GM12864 (cell line): ENCODE measurements around the gene NAALADL1.

Experiments used
- DNase-seq: peaks from one replicate; pipeline ENCODE4 v3.0.0-alpha.2; 2011; ENCODE audit warnings: low read depth
- H3K4me3 ChIP-seq: 2 replicates; pipeline ENCODE4 v1.5.1; 2011; ENCODE audit warnings: mild to moderate bottlenecking, low read depth, low read length, control low read depth
- TF ChIP-seq, protein P1 (sequence below): IDR thresholded peaks from 2 replicates; pipeline ENCODE4 v1.5.1; 2011; ENCODE audit warnings: low read depth, mild to moderate bottlenecking, moderate library complexity, low read length, control low read depth, inconsistent platforms; ENCODE audit errors: missing control alignments

NAALADL1 gene

DNA sequence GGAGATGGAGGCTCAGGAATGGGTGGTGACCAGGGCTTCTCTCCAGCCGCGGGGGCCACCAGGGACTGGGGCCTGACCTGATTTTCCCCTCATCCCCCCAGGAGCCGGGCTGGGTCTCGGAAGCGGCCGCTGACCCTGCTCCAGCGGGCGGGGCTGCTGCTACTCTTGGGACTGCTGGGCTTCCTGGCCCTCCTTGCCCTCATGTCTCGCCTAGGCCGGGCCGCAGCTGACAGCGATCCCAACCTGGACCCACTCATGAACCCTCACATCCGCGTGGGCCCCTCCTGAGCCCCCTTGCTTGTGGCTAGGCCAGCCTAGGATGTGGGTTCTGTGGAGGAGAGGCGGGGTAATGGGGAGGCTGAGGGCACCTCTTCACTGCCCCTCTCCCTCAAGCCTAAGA, 29.5 kb upstream of the NAALADL1 start:
- TF ChIP-seq, protein P1, sequence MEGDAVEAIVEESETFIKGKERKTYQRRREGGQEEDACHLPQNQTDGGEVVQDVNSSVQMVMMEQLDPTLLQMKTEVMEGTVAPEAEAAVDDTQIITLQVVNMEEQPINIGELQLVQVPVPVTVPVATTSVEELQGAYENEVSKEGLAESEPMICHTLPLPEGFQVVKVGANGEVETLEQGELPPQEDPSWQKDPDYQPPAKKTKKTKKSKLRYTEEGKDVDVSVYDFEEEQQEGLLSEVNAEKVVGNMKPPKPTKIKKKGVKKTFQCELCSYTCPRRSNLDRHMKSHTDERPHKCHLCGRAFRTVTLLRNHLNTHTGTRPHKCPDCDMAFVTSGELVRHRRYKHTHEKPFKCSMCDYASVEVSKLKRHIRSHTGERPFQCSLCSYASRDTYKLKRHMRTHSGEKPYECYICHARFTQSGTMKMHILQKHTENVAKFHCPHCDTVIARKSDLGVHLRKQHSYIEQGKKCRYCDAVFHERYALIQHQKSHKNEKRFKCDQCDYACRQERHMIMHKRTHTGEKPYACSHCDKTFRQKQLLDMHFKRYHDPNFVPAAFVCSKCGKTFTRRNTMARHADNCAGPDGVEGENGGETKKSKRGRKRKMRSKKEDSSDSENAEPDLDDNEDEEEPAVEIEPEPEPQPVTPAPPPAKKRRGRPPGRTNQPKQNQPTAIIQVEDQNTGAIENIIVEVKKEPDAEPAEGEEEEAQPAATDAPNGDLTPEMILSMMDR, result no peak
- no peak overlapping the region for H3K4me3 ChIP-seq
- DNase-seq, result no peak

DNA sequence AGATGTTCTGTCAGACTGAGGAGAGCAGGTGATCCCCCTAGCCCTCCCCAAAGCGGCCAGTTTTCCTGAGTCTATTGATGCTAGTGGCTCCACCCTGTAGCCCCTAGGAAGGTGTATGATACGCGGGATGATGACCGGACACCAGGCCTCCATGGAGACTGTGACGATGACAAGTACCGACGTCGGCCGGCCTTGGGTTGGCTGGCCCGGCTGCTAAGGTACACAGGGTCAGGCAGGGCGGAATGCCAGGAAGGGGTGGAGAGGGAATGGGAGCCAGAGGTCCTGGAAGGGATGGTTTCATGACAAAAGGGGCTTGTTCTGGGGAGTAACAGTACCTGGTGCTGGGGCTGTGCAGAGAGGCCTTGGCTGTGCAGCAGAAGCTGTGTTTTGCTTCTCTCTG, 28.9 kb upstream of the NAALADL1 start:
- TF ChIP-seq, protein P1, result no peak
- DNase-seq, result no peak
- no peak overlapping the region for H3K4me3 ChIP-seq

DNA sequence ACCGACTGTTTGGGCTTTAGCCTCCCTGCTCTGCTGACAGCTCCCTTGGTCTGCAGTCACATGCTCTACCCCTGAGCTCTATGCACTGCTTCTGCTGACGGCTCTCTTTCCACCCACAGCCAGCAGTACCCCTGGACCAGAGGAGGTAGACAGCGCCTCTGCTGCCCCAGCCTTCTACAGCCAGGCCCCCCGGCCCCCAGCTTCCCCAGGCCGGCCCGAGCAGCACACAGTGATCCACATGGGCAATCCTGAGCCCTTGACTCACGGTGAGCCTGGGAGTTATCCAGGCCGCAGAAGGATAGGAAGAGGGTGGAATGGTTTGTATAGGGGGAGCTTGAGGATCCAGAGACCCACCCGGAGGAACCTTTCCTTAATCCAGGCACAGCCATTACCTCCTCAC, 28.5 kb upstream of the NAALADL1 start:
- TF ChIP-seq, protein P1, result no peak
- no peak for DNase-seq
- no peak overlapping the region for H3K4me3 ChIP-seq

DNA sequence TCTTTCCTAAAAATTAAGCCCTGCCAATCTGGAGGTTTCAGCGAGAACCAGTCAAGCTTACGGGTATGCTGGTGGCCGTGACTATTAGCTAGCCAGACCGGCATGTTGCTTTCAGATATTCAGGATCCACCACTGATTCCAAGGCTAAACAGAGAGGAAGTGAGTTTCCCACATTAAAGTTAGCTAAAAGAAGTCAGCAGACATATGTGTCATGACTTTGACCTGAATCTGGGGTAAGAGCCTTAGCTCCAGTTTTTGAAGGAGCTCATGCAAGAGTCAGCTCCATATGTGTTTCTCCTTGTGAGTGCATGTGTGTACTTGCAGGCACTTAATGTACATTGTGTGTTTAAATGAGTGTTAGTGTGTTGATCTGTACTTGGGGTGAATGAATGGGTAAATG, 27.1 kb upstream of the NAALADL1 start:
- no peak for DNase-seq
- no peak overlapping the region; the same call in 1 of the 2 replicates for H3K4me3 ChIP-seq
- TF ChIP-seq, protein P1, result no peak

DNA sequence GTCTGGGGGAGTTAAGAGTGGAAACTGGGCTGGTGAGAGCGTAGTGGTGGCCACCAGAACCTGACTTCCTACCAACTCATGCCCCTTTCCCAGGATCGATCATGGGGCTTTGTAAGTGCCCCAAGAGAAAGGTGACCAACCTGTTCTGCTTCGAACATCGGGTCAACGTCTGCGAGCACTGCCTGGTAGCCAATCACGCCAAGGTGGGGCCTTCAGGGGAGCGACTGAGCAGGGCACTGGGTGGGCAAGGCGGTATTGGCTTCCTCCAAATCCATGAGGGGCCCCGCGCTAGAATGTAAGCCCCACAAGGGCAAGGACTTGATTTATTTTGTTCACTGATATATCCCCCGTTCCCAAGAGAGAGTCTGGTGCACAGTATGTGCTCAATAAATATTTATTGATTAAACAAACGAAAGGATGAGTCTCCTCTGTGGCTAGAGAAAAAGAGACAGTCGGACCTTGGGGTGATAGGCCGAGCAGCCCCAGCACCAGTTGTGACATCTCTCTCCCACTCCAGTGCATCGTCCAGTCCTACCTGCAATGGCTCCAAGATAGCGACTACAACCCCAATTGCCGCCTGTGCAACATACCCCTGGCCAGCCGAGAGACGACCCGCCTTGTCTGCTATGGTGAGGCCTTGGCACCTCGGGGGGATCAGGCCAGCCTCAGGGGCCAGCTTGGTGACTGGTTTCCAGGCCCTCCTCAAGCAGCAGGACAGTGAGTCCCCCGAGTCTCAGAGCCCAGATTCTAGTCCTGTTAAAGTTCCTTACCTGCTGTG, 26.4 kb upstream of the NAALADL1 start:
- no peak for DNase-seq
- TF ChIP-seq, protein P1, result no peak
- H3K4me3 ChIP-seq, result peak overlapping the region; percentile 92

DNA sequence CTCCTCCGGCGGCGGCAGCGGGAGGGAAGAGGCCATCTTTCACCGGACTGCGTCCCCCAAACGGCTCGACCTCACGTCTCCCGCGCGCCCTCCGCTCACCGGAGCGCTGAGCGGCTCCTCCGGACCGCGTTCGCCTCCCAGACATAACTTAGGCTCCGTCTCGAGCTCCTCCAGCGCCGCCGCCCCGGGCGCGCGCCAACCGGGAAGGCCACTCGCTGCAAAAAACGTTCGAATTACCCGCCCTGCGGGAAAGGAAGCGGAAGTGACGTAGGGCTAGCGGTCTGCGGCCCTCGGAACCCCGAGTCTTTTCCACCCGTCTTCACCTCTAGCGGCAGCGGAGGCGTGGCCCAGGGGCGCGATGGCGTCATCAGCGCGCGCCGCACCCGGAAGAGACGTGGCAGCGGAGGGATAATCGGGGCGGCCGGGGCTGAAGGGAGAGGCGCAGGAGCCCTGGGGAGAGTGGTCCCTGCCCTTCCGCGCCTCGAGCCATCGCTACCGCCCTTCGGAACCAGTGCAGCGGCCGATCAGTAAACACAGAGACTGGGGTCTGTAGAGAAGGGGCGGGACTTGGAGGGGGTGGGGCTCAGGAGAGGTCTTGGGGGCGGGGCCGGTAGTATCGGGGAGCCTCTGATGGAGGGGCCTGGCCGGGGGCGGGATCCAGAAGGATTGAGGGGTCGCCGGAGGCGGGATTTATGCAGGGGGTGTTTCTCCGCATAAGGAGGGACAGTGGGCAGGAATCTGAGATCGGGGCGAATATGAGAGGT, 25.7 kb upstream of the NAALADL1 start, which contains the start of the genes CDCA5 and ZFPL1:
CDCA5 (minus strand) TSS at position 207 of the 764 bp plus-strand sequence; CDS start at position 145, 62 bp downstream.
ZFPL1 (plus strand) TSS at position 389 of the 764 bp plus-strand sequence. CDS start 477 bp downstream, outside the sequence.
- H3K4me3 ChIP-seq, result peak within 1 kb of the TSS; percentile 92
- TF ChIP-seq, protein P1, result no peak
- DNase-seq, result peak; percentile 85
